PC-3 (cell line): Measurements from ENCODE around the gene MET.

Experiments used
- CTCF ChIP-seq: fragments of 300-600 bp; sonication (generic); conservative IDR thresholded peaks from 2 replicates; pipeline ENCODE4 v1.5.1; 2017; ENCODE audit warnings: antibody characterized with exemption, low read depth, mild to moderate bottlenecking, low read length
- EZH2 ChIP-seq: fragments of 300-600 bp; sonication (generic); IDR thresholded peaks from one replicate; pipeline ENCODE4 v1.6.1; 2017; ENCODE audit warnings: antibody characterized with exemption, mild to moderate bottlenecking, low read length; ENCODE audit not compliant: unreplicated experiment

GRCh38 chr7:116779216-116779615 is 107.2 kb downstream of the MET start:
- no peak for TF ChIP-seq CTCF
- TF ChIP-seq EZH2, result no peak
